Lung (tissue), 12 donors: ENCODE data around the gene ARID3C. TPM values are rescaled to one million over a fixed set of nuclear protein-coding genes. Genes with fewer than 3 reads are reported as not detected.

ENCODE experiments used
- ATAC-seq: fragments of 200-7000 bp; cut with Tn5 transposase; one replicate; pipeline ENCODE4 v1.9.1; 2020; ENCODE audit warnings: moderate number of reproducible peaks; ENCODE audit not compliant: insufficient read depth, low FRiP score
- DNase-seq, 3 donors: peaks; one replicate each; pipeline ENCODE4 v3.0.0-alpha.2; 2013 to 2017
- H3K27ac ChIP-seq, 2 donors: one replicate each; pipeline ENCODE4 v1.5.1; 2013; ENCODE audit warnings: mild to moderate bottlenecking in 2 of 2, moderate library complexity in 2 of 2, control low read depth in 1 of 2, inconsistent platforms in 1 of 2, low read depth in 1 of 2, low read length in 1 of 2
- H3K27me3 ChIP-seq, 3 donors: one replicate each; pipeline ENCODE4 v1.5.1; 2013; ENCODE audit warnings: low read length in 2 of 3; ENCODE audit not compliant: control insufficient read depth in 3 of 3, insufficient read depth in 3 of 3
- H3K36me3 ChIP-seq, 4 donors: one replicate each; pipeline ENCODE4 v1.5.1; 2013; ENCODE audit warnings: low read length in 4 of 4, mild to moderate bottlenecking in 1 of 4, moderate library complexity in 1 of 4; ENCODE audit not compliant: control insufficient read depth in 4 of 4, insufficient read depth in 4 of 4
- H3K4me1 ChIP-seq, 5 donors: one replicate each; pipeline ENCODE4 v1.5.1; 2013; ENCODE audit warnings: low read length in 5 of 5, mild to moderate bottlenecking in 2 of 5, moderate library complexity in 1 of 5; ENCODE audit not compliant: control insufficient read depth in 5 of 5, insufficient read depth in 5 of 5
- H3K4me3 ChIP-seq: one replicate; pipeline ENCODE4 v1.5.1; 2013; ENCODE audit warnings: mild to moderate bottlenecking, control low read depth, moderate library complexity
- H3K9ac ChIP-seq, 2 donors: one replicate each; pipeline ENCODE4 v1.5.1; 2013; ENCODE audit warnings: low read length in 2 of 2, control low read depth in 1 of 2; ENCODE audit not compliant: insufficient read depth in 1 of 2
- H3K9me3 ChIP-seq, 4 donors: one replicate each; pipeline ENCODE4 v1.5.1; 2013; ENCODE audit warnings: low read length in 3 of 4, mild to moderate bottlenecking in 1 of 4, moderate library complexity in 1 of 4; ENCODE audit not compliant: control insufficient read depth in 4 of 4, insufficient read depth in 3 of 4
- CTCF ChIP-seq: IDR thresholded peaks from 2 replicates; pipeline ENCODE4 v1.5.1; 2012; ENCODE audit warnings: mild to moderate bottlenecking; ENCODE audit errors: control extremely low read depth, extremely low read depth
- WGBS, 2 donors: extraction: QIAGEN DNeasy Blood & Tissue Kit; methylation state at CpG; one replicate each; pipeline ENCODE4 v1.1.7; 2013; 5-methylcytosine and 5-hydroxymethylcytosine counted together
- polyA plus RNA-seq, 2 donors: library from polyadenylated mRNA; stranded (reverse); fragments of 200-250 nt; gene quantifications; one replicate each; pipeline ENCODE4 v1.2.1, GENCODE V29; 2013
- total RNA-seq, 2 donors: library from RNA; depleted of rRNA in 1 of 2; stranded (reverse); fragments of >200 nt in 1 of 2; gene quantifications; one replicate each; pipeline ENCODE4 v1.2.1, GENCODE V29; 2014 to 2021
- donor health status: control.
- donor health status: control.
- donor health status: Bipolar disorder and iron deficiency.
- donor health status: healthy.
- donor health status: DM: yes; HTN: yes; CAD: no.

The ARID3C gene
- total and polyA plus RNA-seq, 4 donors: not detected

- H3K4me1 ChIP-seq: peaks cover 0 to 90% (median 42%) of the 10 kb centered on the region in 5 donors
- H3K27me3 ChIP-seq: peaks cover under 1 to 34% (median 2%) of the 10 kb centered on the region in 3 donors
- 93 to 95% methylated on average over 12 of the region's 12 CpGs for WGBS, 2 donors
- no peak for TF ChIP-seq CTCF
- H3K9me3 ChIP-seq: peaks cover 0 to 2% (median 0%) of the 10 kb centered on the region in 4 donors
- ATAC-seq (no peak), DNase-seq (no peak)
- no peak overlapping the region for H3K4me3 ChIP-seq
- peaks cover 0 to 7% (median 0%) of the 10 kb centered on the region in 4 donors for H3K36me3 ChIP-seq
- no peak overlapping the region for H3K9ac ChIP-seq
- H3K27ac ChIP-seq: no peak overlapping the region
Observed at GRCh38 chr9:34574571-34574970, 54.3 kb downstream of the ARID3C start.

- Histone ChIP-seq H3K9me3 (peaks cover 0 to 2% (median 0%) of the 10 kb centered on the region in 4 donors), H3K27ac (no peak overlapping the region), H3K27me3 (peaks cover 0 to 26% (median 2%) of the 10 kb centered on the region in 3 donors), H3K36me3 (peaks cover 0 to 7% (median 0%) of the 10 kb centered on the region in 4 donors), H3K9ac (no peak overlapping the region), H3K4me3 (no peak overlapping the region), H3K4me1 (peaks cover 0 to 87% (median 35%) of the 10 kb centered on the region in 5 donors)
- no peak for TF ChIP-seq CTCF
- 90% methylated on average over 17 of the region's 17 CpGs for WGBS, 2 donors
- ATAC-seq (no peak), DNase-seq (no peak)
Observed at GRCh38 chr9:34573599-34574325, 55.1 kb downstream of the ARID3C start.

- peaks cover 0 to 10% (median 0%) of the 10 kb centered on the region in 4 donors for H3K36me3 ChIP-seq
- no peak for ATAC-seq
- TF ChIP-seq CTCF: no peak
- peaks cover 0 to 79% (median 33%) of the 10 kb centered on the region in 5 donors for H3K4me1 ChIP-seq
- 84 to 92% methylated on average over 6 of the region's 6 CpGs for WGBS, 2 donors
- no peak overlapping the region for H3K9ac ChIP-seq
- H3K9me3 ChIP-seq: peaks cover 0 to 2% (median 0%) of the 10 kb centered on the region in 4 donors
- H3K27ac ChIP-seq: no peak overlapping the region
- no peak overlapping the region for H3K4me3 ChIP-seq
- peaks cover 0 to 24% (median 2%) of the 10 kb centered on the region in 3 donors for H3K27me3 ChIP-seq
- DNase-seq: no peak
Observed at GRCh38 chr9:34572628-34573027, 56.2 kb downstream of the ARID3C start.
